ENCODE results near the gene NEDD9.

Gene NEDD9

GRCh38 chr6:11233673-11234573, 1.5 kb upstream of the NEDD9 start:
- no peak for DNase-seq (ENCODE audit: low spot score)

- DNase-seq (ENCODE audit: low spot score) = no peak
These were observed 530 bp upstream of the NEDD9 start for GRCh38 chr6:11232770-11233626.

- DNase-seq (ENCODE audit: low spot score) = no peak
These were observed 790 bp downstream of the NEDD9 start for GRCh38 chr6:11231564-11232192.

GRCh38 chr6:11231108-11231463, 1.4 kb downstream of the NEDD9 start:
- no peak for DNase-seq (ENCODE audit: low spot score)

- no peak for DNase-seq (ENCODE audit: low spot score)
These were observed 2.0 kb downstream of the NEDD9 start for GRCh38 chr6:11230158-11231107.

GRCh38 chr6:11229655-11230046, 2.8 kb downstream of the NEDD9 start:
- DNase-seq (ENCODE audit: low spot score) = no peak

GRCh38 chr6:11228935-11229654, 3.4 kb downstream of the NEDD9 start:
- DNase-seq (ENCODE audit: low spot score) = no peak

GRCh38 chr6:11227698-11228097, 4.8 kb downstream of the NEDD9 start:
- no peak for DNase-seq (ENCODE audit: low spot score)

- DNase-seq (ENCODE audit: low spot score) = no peak
These were observed 6.5 kb downstream of the NEDD9 start for GRCh38 chr6:11226005-11226404.

GRCh38 chr6:11224966-11225463, 7.5 kb downstream of the NEDD9 start:
- DNase-seq (ENCODE audit: low spot score) = no peak

- DNase-seq (ENCODE audit: low spot score) = no peak
These were observed 8.1 kb downstream of the NEDD9 start for GRCh38 chr6:11224252-11224965.

- DNase-seq (ENCODE audit: low spot score) = no peak
These were observed 9.1 kb downstream of the NEDD9 start for GRCh38 chr6:11223286-11223864.

GRCh38 chr6:11222385-11223277, 9.8 kb downstream of the NEDD9 start:
- DNase-seq (ENCODE audit: low spot score) = no peak

GRCh38 chr6:11221623-11222384, 10.7 kb downstream of the NEDD9 start:
- no peak for DNase-seq (ENCODE audit: low spot score)

- no peak for DNase-seq (ENCODE audit: low spot score)
These were observed 13.1 kb downstream of the NEDD9 start for GRCh38 chr6:11219400-11219834.

GRCh38 chr6:11218538-11219399, 13.7 kb downstream of the NEDD9 start:
- DNase-seq (ENCODE audit: low spot score) = no peak

GRCh38 chr6:11218102-11218442, 14.4 kb downstream of the NEDD9 start:
- DNase-seq (ENCODE audit: low spot score) = no peak

Data from hematopoietic multipotent progenitor cell treated with erythropoietin and hydrocortisone succinate and interleukin-3 and kit ligand, for 17 days (in vitro differentiated cells).